HL-60/S4 treated with phorbol 12-myristate 13-acetate at 8.2 ng/mL for 4 days and 3 days (cell line): Measurements from ENCODE around the gene AHCYL1.

ENCODE experiments used
- in situ Hi-C: fragments of 300-500 bp; cut with MboI; formaldehyde crosslinking; loops from 2 replicates; pipeline ENCODE4 v1.15.0; 2022; ENCODE audit warnings: low sequenced_read_pairs

AHCYL1 gene

GRCh38 chr1:110032327-110032726, 47.8 kb downstream of the AHCYL1 start:
- in situ Hi-C loops = no loop called here

GRCh38 chr1:110033421-110033820, 48.9 kb downstream of the AHCYL1 start:
- in situ Hi-C loops = no loop called here

- in situ Hi-C loops = no loop called here
These were observed 49.5 kb downstream of the AHCYL1 start for GRCh38 chr1:110034040-110034450.

- in situ Hi-C loops = no loop called here
These were observed 50.1 kb downstream of the AHCYL1 start, which contains the start of gene STRIP1 for GRCh38 chr1:110034451-110035235. STRIP1 (plus strand) TSS chr1:110034624; CDS start chr1:110034638, 14 bp downstream.

GRCh38 chr1:110035236-110035752, 50.7 kb downstream of the AHCYL1 start:
- in situ Hi-C loops = no loop called here

GRCh38 chr1:110038271-110038670, 53.7 kb downstream of the AHCYL1 start:
- in situ Hi-C loops = no loop called here

GRCh38 chr1:110039641-110040040, 55.1 kb downstream of the AHCYL1 start:
- in situ Hi-C loops = no loop called here

- in situ Hi-C loops = no loop called here
These were observed 56.0 kb downstream of the AHCYL1 start for GRCh38 chr1:110040548-110040947.

- in situ Hi-C loops = no loop called here
These were observed 58.5 kb downstream of the AHCYL1 start for GRCh38 chr1:110043016-110043415.

- in situ Hi-C loops = no loop called here
These were observed 62.9 kb downstream of the AHCYL1 start for GRCh38 chr1:110047463-110047862.

- in situ Hi-C loops = no loop called here
These were observed 63.7 kb downstream of the AHCYL1 start for GRCh38 chr1:110048240-110048639.

GRCh38 chr1:110048923-110049601, 64.5 kb downstream of the AHCYL1 start:
- in situ Hi-C loops = no loop called here

GRCh38 chr1:110049801-110050601, 65.4 kb downstream of the AHCYL1 start:
- in situ Hi-C loops = no loop called here

- in situ Hi-C loops = no loop called here
These were observed 66.2 kb downstream of the AHCYL1 start for GRCh38 chr1:110050602-110051261.

GRCh38 chr1:110051262-110051648, 66.7 kb downstream of the AHCYL1 start:
- in situ Hi-C loops = no loop called here

GRCh38 chr1:110053552-110054428, 69.2 kb downstream of the AHCYL1 start:
- in situ Hi-C loops = no loop called here

- in situ Hi-C loops = no loop called here
These were observed 71.1 kb downstream of the AHCYL1 start for GRCh38 chr1:110055493-110056284.

- in situ Hi-C loops = no loop called here
These were observed 71.7 kb downstream of the AHCYL1 start for GRCh38 chr1:110056285-110056683.

- in situ Hi-C loops = no loop called here
These were observed 72.2 kb downstream of the AHCYL1 start for GRCh38 chr1:110056776-110057175.
